Colonic mucosa (tissue), 4 donors: ENCODE results near the gene TGFBR3. TPM values are rescaled to one million over a fixed set of nuclear protein-coding genes. Genes with fewer than 3 reads are reported as not detected.

Experiments
- DNase-seq: peaks from one replicate; pipeline ENCODE4 v3.0.0-alpha.2; 2020
- H3K27ac ChIP-seq: fragments of 200-600 bp; one replicate; pipeline ENCODE4 v1.8.0; 2021
- H3K27me3 ChIP-seq: fragments of 200-600 bp; one replicate; pipeline ENCODE4 v1.8.0; 2021
- H3K36me3 ChIP-seq: fragments of 200-600 bp; one replicate; pipeline ENCODE4 v1.8.0; 2021
- H3K4me1 ChIP-seq: fragments of 200-600 bp; one replicate; pipeline ENCODE4 v1.8.0; 2021; ENCODE audit warnings: mild to moderate bottlenecking
- H3K4me3 ChIP-seq: fragments of 200-600 bp; one replicate; pipeline ENCODE4 v1.8.0; 2021
- H3K9ac ChIP-seq, 2 donors: one replicate each; pipeline ENCODE4 v1.7.0; 2013; ENCODE audit warnings: control low read depth in 2 of 2, low read depth in 2 of 2, low read length in 2 of 2
- H3K9me3 ChIP-seq: fragments of 200-600 bp; one replicate; pipeline ENCODE4 v1.8.0; 2021
- CTCF ChIP-seq: fragments of 200-600 bp; IDR thresholded peaks from one replicate; pipeline ENCODE4 v1.8.0; 2022; ENCODE audit warnings: antibody characterized with exemption, mild to moderate bottlenecking
- intact Hi-C: fragments of 100-400 bp; cut with DNase I; formaldehyde crosslinking; loops from one replicate; pipeline ENCODE4 v1.14.1; 2022
- total RNA-seq, 2 donors: library from RNA; stranded (reverse); fragmentation: NEBNext Ultra II Directional in 1 of 2; extraction: Animal tissue kit (Norgen Biotek cat#: 25700) in 1 of 2; gene quantifications; one replicate each; pipeline ENCODE4 v1.2.1, GENCODE V29; 2021
- donor health status: healthy.
- donor health status: DM: no; HTN: no; CAD: no.
- donor health status: DM: no; HTN: no; CAD: no.

TGFBR3 gene
- total RNA-seq, 2 donors from 2014 or later = 8.4 to 16.0 TPM

GRCh38 chr1:91676030-91676429 is 209.9 kb downstream of the TGFBR3 start:
- no peak overlapping the region for H3K27ac ChIP-seq
- H3K36me3 ChIP-seq = no peaks in the 10 kb centered on the region
- no peak for DNase-seq
- no peak overlapping the region for H3K9ac ChIP-seq
- no peaks in the 10 kb centered on the region for H3K4me1 ChIP-seq
- H3K9me3 ChIP-seq = no peaks in the 10 kb centered on the region
- H3K27me3 ChIP-seq = no peaks in the 10 kb centered on the region
- intact Hi-C loops = no loop called here
- no peak for TF ChIP-seq CTCF
- H3K4me3 ChIP-seq = no peak overlapping the region

DNA sequence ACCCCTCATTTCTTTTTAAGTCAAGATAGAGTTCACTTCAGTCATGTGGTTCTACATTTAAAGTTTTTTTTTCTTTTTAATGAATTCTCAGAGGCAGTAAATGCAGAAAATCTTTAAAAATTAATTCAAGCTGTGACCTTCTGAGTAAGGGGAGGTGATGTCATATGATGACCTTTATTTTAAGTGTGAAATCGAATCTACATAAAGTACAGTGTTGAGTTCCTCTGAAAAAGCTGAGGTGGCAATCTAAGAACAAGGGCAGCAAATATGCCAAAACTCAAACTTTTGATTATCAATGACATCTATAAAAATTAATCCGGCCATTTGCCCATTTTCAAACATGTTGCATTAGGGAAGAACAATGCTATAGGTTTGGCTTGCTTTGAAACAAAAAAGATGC is 211.8 kb downstream of the TGFBR3 start:
- H3K27ac ChIP-seq = no peak overlapping the region
- intact Hi-C loops = no loop called here

GRCh38 chr1:91673613-91674012 is 212.3 kb downstream of the TGFBR3 start:
- H3K4me3 ChIP-seq = no peak overlapping the region
- H3K27ac ChIP-seq = no peak overlapping the region
- no peaks in the 10 kb centered on the region for H3K9me3 ChIP-seq
- H3K4me1 ChIP-seq = no peaks in the 10 kb centered on the region
- TF ChIP-seq CTCF = no peak
- no peaks in the 10 kb centered on the region for H3K27me3 ChIP-seq
- DNase-seq = no peak
- H3K9ac ChIP-seq = no peak overlapping the region
- no peaks in the 10 kb centered on the region for H3K36me3 ChIP-seq
- intact Hi-C loops = no loop called here

More for the DNA sequence above, 211.8 kb downstream of the TGFBR3 start:
- H3K9me3 ChIP-seq = no peaks in the 10 kb centered on the region
- DNase-seq = no peak
- H3K4me3 ChIP-seq = no peak overlapping the region
- no peak for TF ChIP-seq CTCF
- no peaks in the 10 kb centered on the region for H3K27me3 ChIP-seq
- no peaks in the 10 kb centered on the region for H3K36me3 ChIP-seq
- no peak overlapping the region for H3K9ac ChIP-seq
- no peaks in the 10 kb centered on the region for H3K4me1 ChIP-seq

- intact Hi-C loops = no loop called here
- DNase-seq = no peak
- Histone ChIP-seq H3K27ac (no peak overlapping the region), H3K36me3 (no peaks in the 10 kb centered on the region), H3K9me3 (no peaks in the 10 kb centered on the region), H3K9ac (no peak overlapping the region), H3K27me3 (no peaks in the 10 kb centered on the region), H3K4me1 (no peaks in the 10 kb centered on the region), H3K4me3 (no peak overlapping the region)
- TF ChIP-seq CTCF = no peak
Measured at GRCh38 chr1:91672601-91673161, 213.3 kb downstream of the TGFBR3 start.

GRCh38 chr1:91670781-91671180 is 215.2 kb downstream of the TGFBR3 start:
- Histone ChIP-seq H3K9ac (no peak overlapping the region), H3K9me3 (no peaks in the 10 kb centered on the region), H3K4me1 (no peaks in the 10 kb centered on the region), H3K27ac (no peak overlapping the region), H3K4me3 (no peak overlapping the region), H3K36me3 (no peaks in the 10 kb centered on the region), H3K27me3 (no peaks in the 10 kb centered on the region)
- DNase-seq = no peak
- TF ChIP-seq CTCF = no peak
- intact Hi-C loops = no loop called here
